Central memory CD4-positive, alpha-beta T cell (primary cell): ENCODE measurements around the gene NID1.

Source experiments
- DNase-seq: peaks from one replicate; pipeline ENCODE4 v3.0.0; 2022

Gene NID1

DNA sequence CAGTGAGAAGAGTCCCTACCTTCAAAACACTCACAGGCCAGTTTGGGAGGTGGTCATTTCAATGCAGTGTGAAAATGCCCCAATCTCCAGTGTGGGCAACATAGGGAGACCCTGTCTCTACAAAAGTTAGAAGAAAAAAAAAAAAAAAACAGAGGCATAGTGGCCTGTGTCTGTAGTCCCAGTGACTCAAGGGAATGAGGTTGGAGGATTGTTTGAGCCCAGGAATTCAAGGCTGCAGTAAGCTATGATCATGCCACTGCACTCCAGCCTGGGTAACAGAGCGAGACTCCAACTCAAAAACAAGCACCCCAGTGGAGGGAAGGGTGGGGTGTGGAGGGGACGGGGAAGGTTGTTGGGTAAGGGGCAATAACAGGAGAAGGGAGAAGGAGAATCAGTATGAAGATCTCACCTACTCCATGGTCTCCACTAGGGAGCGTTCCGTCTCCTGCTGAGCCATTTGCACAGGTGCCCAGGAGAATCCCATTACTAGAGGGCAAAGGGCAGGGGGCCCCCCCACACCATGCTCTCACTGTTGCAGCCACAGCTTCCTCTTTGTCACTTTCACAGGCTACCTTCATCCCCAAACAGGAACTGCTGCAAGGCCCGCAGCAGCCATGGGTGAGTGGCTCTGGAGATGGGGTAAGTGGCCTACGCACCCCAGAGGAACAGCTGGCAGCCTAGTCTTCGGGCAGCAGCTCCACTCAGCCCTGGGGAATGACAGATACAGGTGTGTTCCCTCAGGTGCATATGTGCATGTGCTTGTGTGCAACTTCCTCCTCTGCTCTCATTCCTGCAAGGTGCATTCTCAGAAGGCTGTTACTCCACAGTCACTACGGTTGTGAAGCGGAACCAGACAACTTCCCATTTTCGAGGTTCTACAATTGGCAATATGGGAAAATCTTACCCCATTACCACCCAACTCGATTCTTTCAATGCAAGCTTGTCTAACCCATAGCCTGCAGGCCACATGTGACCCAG, 110.3 kb downstream of the NID1 start:
- DNase-seq, result peak; percentile 35

DNA sequence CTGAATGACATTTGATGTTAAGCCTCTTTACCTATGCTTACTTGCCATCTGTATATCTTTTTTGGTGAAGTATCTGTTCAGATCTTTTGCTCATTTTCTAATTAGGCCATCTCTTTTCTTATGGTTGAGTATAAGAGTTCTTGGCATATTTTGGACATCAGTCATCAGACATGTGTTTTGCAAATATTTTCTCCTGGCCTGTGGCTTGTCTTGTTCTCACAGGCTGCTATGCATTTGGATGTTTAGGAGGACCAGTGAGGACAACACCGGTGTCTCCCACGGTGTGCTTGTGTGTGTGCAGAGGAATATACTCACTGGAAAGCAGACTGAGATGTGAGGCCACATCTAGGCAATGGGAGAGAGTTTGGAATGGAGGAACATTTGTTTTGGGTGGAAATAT, 111.1 kb downstream of the NID1 start:
- DNase-seq, result no peak

DNA sequence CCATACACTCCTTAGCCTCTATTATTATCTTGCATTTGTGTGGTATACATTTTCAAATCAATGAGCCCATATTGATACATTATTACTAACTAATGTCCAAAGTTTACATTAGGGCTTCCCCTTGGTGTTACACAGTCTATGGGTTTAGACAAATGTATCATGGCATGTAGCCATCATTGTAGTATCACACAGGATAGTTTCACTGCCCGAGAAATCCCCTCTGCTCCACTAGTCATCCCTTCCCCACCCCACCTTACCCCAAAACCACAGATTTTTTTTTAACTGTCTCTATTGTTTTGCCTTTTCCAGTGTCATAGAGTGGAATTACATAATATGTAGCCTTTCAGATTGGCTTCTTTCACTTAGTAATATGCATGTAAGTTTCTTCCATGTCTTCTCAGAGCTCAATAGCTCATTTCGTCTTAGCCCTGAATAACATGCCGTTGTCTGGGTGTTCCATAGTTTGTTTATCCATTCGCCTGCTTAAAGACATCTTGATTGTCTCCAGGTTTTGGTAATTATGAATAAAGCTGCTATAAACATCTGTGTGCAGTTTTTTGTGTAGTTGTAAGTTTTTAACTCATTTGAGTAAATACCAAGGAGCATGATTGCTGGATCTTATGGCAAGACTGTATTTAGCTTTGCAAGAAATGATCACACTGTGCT, 111.8 kb downstream of the NID1 start:
- no peak for DNase-seq

DNA sequence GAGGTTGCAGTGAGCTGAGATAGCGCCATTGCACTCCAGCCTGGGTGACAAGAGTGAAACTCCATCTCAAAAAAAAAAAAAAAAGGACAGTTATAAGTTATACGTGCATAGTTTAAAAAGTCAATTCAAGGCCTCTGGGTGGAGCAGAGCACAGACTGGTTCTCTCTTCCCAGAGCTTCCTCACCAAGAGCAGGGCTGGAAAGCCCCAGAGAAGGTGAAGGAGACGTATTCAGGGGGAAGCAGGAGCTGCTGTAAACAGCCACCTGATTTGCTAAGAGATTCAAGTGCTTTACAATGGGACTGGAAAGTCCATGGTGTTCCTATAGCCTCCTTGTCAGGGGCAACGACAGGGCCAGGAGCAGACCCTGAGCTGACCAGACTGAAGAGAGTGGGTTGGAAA, 113.2 kb downstream of the NID1 start:
- no peak for DNase-seq

DNA sequence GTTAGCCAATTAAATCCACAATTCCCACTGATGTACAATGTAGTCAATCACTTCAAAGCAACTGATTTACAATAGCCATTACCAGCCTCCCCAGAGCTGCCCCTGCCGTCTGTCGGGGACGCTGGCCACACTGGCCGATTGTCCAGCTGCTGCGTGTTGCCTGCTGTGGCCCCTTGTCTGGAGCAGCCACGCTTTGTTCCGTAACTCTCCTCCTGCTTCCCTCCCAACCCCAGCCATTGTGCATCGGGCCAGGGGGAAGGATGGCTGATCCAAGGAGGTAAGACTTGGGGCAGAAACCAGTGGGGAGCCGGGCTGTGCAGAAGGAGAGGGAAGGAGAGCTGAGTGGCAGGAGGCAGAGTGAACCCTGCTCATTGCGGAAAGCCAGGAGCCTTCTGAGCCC, 114.6 kb downstream of the NID1 start:
- DNase-seq, result no peak

DNA sequence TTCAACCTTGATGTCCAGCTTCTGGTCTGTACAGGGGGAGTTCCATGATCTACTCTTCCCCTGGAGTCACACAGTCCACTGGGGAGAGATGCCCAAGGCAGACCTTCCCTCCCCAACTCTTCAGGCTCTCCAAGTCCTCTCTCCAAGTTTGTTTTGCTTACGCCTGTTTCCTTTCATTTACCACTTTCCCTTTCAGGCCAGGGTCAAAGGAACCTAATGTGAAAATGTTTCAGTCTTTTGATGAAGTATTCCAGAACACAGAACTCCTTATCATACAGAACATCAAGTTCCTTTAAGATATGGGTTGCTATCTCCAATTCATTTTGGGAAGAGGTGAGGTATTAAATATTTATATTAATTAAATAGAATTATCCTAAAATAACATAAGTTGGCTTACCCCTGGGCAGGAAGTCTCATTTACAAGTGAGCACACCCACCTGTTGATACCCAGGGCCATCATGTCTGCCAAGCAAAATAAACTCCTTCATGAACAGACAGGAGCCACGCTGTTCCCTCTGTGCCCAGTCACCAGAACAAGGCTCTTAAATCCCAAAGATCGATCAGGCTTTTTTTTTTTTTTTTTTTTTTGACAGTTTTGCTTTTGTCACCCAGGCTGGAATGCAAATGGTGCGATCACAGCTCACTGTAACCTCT, 116.0 kb downstream of the NID1 start:
- DNase-seq, result no peak

DNA sequence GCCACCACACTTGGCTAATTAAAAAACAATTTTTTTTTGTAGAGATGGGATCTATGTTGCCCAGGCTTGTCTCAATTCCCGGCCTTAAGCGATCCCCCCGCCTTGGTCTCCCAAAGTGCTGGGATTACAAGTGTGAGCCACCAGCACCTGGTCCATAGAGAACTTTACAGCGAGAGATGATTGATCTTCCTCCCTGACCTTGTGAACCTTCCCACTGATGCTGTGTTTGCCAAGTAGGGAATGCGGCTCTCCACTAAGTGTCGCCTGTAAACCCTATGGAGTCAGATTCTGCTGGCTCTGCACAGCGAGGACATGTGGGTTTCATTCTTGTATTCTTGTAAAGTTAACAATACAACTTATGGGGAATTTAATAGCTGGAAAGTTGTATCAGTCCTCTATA, 116.9 kb downstream of the NID1 start:
- no peak for DNase-seq

DNA sequence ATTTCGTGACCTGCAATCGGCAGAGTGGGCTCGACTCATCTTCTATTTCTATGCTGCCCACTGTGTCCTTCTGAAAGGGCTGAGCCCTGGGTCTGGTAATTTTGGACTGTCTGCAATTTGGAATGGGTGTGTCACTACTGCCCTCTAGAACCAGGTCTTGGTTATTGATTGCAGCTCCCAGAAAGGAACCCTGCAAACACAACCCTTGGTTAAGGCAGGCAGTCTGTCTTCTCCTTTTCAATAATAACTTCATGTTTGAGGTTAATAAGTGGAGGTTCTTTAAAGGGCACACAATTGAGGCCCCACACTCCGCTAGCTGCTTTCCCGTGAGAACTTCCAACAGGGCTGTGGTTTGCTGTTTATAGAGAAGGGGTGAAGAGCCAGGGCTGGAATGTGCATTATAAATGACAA, 118.3 kb downstream of the NID1 start:
- DNase-seq, result no peak

DNA sequence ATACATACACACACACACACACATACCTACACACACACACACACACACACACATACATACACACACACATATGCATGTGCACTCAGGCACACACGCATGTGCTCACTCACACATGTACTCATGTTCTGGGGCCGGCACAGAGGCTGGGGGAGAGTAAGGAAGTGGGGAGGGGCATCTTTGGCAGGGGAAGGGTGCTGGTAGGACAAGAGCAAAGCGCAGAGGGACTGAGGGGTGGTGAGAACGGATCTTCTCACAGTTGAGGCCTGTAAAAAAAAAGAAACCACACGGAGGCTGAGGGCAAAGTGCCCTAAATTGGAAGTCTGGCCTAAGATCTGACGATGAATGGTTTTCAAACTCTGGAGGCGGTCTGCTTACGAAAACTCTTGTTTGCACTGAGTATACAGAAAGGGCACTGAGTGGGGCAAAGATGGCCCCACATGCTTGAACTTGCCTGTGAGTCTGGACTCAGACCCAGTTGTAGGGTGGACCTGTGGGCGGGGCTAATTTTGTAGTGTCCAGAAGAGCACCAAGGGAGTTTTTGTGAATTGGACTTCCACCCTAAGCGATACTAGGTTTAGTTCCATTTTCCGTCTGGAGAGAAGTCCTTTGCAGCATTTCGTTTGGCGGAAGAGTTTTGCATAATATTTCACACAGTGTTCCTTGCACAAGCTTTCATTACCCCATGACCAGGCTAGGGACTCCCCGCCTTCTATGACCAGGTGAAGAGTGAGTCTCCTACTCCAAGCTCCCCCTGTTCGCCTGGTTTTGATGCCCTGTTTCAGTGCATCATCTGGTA, 118.9 kb downstream of the NID1 start:
- DNase-seq, result no peak

DNA sequence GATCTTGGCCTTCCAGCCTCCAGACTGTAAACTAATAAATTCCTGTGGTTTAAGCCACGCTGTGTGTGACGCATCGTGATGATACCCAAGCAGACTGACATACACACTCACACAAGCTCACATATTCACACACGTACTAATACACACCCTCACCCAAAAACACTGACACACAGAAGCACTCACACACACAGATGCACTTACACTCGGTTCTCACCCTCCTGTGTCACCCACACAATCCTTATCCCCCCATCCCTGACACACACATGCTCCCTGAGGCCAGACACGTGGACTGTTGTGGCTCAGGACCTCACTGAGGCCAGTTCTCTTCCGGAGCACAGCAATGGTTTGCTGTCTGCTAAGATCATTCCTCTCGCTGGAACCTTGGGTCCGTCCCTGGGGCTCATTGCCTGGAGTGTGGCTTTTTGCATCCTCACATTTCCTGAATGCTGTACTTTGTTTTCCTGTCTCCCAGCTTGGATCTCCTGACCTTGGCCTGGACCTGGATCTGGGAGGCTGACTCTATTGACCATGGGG, 121.2 kb downstream of the NID1 start:
- no peak for DNase-seq

DNA sequence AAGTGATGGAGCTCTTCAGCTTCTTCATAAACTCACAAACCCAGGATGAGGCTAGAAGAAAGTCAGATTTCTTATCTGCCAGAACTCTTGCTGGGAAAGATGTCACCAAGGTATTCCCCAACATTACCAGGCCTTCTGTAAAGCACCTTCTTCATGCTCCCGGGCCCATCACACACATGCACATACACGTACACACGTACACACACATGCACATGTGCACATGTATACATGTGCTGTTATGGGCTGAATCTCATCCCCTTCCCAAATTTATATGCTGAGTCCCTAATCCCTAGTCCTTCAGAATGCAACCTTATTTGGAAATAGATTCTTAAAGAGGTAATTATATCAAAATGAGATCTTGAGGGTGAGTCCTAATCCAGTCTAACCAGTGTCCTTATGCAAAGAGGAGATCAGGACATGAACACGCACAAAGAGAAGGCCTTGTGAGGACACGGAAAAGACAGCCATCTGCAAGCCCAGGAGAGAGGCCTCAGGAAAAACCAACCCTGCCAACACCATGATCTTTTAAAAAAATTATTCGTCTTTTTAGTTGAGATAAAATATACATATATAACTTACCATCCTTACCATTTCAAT, 121.8 kb downstream of the NID1 start:
- no peak for DNase-seq

DNA sequence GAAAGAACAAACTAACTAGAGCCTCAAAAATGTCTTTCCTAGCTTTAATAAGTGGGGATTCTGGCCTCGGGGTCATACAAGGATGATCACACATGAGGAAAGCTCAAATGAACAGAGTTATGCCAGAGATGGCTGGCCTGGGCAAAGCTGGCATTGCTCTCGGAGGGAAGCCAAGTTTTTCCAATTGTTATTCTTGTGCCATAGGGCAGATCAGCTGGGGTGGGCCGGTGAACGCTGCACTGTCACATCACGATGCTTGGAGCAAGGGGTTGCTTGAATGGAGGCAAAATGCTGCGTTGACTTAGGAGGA, 122.3 kb downstream of the NID1 start:
- DNase-seq, result no peak

DNA sequence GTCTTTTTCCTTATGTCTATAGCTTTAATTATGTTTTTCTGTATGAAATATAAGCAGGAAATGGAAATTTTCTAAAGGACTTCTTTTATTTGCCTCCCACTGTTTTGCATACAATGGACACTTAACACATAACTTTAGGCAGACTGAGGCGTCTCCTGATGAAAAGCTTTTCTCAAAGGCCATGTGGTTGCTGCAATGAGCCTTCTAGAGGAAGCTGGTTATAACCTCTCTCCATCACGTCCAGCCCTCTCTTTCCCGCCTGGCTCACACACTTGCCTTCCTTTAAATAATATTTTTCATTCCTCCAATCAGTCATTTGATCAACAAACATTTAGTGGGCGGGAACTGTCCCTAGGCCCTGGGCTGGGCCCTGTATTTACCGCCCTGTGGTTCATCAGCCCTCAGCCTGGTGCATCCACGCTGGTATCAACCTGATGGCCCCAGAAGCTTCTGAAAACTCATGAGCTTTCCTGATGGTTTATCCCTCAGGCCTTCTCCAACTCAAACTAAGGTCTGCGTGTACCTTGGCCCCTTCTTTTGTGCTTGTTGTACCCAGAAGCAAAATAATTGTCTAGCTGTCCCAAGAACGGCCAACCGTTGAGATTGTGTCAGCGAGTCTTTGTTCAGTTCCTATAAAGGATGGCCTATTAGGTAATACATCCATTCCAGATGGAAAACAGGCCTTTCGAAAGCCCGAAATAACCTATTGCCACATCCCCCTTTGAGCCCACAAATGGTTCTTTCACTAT, 122.8 kb downstream of the NID1 start:
- no peak for DNase-seq

DNA sequence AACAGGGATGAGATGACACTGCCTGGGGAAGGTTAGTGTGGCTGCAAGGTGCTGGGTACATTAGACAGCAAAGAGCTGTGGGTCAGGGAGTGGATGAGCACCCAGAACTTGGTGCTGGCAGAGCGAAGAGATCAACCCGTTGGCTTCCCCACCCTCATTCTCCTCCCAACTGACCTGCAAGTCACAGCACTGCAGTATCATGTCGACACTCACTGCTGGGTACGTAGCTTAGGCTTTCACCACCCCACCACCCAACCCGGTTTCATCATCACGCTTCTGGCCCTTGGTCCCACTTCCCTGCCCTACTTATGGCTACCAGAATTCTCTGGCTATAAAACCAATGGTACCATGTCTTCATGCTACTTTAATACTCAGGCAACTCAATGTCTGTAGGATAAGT, 124.6 kb downstream of the NID1 start:
- no peak for DNase-seq

DNA sequence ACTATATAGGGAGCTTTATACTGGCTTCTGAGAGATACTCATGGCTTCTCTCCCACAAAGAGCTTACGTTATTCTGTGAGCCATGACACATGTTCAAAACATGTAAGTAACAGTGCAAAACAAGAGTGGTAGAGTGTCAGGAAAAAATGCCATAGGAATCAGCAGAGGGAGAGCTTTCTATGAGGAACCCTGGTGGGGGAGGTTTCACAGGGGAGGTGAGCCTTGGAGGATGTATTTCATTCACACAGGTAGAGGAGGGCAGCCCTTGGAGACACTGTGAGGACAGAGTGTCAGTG, 125.5 kb downstream of the NID1 start:
- no peak for DNase-seq

DNA sequence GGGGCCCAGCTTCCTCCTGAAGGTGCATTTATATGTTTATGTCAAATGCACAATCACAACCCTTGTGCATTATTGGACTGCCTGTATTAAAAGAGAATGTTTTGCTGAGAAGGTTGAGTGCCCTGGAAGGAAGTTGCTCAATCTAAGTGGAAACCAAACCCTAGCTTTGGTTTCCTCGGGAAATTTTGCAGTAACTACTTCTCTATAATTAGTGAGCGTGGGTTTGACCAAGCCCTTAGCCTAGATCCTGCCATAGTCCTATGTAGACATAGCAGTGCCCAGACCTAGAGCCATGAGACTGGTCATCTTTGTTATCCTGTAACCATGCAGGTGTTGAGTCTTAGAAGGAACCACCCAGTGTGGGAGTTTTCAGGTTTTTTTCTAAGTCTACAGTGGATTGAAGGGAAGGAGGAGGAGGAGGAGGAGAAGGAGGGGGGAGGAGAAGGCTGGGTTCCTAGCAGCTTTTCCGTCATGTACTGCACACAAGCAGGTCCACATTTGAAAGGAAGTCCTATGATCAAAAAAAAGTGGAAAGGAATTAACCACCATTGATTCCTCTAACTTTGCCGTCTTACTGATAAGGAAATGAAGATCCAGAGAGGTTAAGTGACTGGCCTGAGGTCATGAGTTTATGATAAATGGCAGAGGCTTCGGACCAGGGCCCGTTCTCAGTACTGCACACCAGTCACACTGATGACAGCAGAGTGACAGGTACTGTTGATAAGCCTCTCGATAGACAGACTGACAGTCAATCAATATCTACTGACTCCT, 126.0 kb downstream of the NID1 start:
- no peak for DNase-seq

DNA sequence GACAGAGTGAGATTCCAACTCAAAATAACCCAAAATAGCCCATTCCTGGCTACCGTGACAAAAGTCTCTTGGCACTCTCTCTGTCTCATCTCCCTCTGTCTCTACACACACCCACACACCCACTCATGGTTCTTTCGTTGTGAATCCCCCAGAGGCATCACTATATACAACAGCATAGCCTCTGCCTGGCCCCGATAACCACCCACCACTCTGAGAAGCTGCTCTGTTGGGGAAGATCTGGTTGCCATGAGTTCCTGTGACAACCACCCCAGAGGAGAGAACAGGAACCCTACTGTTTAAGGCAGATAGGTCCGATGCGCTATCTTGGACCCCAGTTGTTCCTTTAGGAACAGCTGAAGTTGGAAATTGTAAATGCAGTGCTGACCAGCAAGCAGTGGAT, 127.8 kb downstream of the NID1 start:
- no peak for DNase-seq

DNA sequence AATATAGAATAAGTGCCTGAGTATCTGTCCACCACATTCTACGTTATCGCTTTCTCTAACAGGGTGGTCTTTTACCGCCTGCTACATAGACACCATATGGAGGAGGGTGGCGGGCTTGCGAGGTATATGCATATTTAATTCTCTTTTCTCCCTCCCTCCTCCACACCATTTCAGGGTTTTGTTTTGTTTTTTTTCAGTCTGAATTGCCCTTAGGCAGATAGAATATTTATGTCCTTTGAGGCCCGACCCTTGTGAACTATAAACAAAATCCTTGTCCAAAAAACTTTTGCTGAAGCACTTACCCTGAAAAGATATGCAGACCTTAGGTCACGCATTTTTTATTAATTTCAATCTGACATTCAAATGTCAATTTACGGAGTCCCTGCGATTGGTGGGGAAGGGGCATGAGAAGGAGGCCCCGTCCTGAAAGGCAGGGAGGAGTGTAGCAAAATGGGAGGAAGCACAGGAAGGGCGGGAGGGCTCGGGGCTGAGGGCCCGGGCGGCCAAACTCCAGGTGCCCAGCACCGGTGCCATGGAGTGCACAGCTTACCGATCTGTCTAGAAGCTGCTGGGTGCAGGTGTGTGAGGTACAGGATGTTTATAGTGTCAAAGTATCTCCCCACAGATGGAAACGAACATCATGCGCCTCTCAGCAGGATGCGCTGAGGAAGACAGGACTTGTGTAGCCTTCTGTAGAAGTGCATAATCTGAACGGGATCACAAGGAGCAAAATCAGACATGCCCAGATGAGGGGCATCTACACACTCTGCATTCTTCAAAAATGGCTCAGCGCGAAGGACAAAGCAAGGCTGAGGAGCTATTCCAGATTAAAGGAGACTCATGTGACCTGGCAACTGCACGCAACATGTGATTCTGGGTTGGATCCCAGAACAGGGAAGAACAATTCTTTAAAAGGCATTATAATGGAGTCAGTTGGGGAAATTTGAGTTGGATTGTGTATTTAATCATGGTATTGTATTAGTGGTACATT, 129.4 kb downstream of the NID1 start:
- no peak for DNase-seq

DNA sequence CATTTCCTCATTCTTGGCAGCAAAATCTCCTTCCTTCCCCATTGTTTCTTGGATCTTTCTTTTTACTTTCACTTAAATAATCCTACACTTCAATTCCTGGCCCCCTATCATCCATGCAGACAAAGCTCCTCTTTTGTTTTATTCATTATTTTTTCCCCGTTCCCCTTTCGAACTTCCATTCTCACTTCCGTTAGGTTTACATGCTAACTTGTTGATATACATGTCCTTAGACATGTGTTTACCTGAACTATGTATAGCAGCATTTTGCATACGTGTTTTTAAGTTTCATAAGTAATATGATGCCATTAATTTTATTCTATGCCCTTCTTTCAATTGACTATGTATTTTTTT, 131.1 kb downstream of the NID1 start:
- DNase-seq, result no peak
